Amygdala (tissue), 56 donors: ENCODE measurements around the gene FARSB.

Experiments used
- DNase-seq, 56 donors: peaks; one replicate each; lab custom pipeline; 2025; lab: John Stamatoyannopoulos, UW

FARSB gene

DNA sequence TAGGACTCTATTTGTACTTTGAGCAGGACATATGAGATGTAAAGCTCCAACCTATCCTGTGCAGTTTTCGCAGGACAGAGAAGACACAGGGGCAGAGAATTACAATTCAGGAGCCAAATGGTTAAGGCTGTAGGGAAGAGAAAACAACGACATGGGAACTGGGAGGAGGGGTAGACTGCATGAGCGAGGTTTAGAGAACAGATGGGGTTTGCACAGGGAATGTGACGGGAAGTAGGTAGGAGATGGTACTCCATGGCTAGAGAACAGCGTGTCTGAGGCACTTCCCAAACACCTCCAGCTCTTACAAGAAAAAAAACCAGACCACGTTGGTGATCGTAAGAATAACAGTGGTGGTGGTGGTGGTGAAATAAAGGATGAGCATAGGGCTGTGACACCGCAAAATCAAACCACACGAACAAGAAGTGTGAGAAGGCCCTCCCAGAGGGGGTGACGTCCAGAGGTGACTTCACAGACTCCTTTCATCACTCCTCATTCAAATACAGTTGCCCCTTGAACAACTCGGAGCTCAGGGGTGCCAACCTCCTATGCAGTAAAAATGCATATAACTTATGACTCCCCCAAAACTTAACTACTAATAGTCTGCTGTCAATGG lies 92.7 kb downstream of the FARSB start:
- no peak for DNase-seq

GRCh38 chr2:222561817-222562645 lies 93.9 kb downstream of the FARSB start:
- DNase-seq, result peak in 8 of 56 donors; percentile 3 to 32 (median 13)

GRCh38 chr2:222561151-222561550 lies 94.7 kb downstream of the FARSB start:
- DNase-seq, result no peak

DNA sequence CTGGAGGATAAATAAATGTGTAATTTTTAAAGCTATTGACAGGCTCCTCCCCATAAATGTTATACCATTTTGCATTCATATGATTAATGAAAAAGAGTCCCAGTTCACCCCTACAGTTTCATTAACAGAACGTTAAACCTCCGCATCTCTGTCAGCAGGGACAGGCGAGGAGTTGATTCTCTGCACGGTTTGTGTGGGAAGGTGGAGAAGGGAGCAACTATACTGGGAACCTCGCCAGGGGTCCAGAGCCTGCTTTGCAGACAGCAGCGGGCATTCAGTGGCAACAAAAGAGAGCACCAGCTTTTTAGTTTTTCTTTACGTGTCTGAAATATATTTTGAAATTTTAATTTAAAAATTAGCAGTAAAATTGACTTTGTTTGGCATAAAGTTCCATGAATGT lies 101.4 kb downstream of the FARSB start:
- DNase-seq, result peak in 1 of 56 donors; percentile 12

GRCh38 chr2:222548992-222549391 lies 106.9 kb downstream of the FARSB start:
- DNase-seq, result peak in 1 of 56 donors; percentile 6

DNA sequence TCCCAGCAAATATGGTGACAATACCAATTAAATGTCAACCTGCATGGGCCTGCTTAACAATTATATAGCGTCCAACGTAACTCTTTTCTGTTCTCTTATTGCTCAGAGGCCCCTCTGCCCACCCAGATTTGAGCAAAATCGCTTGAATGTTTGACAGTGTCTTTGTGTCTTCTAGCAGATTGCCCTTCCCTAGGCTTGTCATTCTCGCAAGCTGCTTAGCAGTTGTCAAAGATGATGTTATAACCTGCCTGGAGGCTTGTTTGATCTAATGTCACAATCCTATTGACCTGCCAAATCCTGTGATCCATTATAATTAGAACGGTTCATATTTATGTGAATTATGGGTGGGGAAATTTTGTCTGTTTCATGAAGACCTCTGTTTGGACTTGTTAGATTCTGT lies 108.8 kb downstream of the FARSB start:
- no peak for DNase-seq

GRCh38 chr2:222545823-222546795 lies 109.8 kb downstream of the FARSB start:
- DNase-seq, result no peak

- no peak for DNase-seq
Observed at GRCh38 chr2:222544661-222545060, 111.2 kb downstream of the FARSB start.

DNA sequence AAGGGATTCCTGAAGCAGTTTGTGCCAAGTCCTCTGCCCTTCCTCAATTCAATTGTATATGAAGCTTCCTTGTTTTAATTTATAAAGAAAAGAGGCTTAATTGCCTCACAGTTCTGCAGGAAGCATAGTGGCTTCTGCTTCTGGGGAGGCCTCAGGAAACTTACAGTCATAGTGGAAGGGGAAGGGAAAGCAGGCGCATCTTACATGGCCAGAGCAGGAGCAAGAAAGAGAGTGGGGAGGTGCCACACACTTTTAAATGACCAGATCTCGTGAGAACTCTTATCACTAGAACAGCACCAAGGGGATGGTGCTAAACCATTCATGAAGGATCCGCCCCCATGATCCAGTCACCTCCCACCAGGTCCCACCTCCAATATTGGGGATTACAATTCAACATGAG lies 117.4 kb downstream of the FARSB start:
- DNase-seq, result no peak

DNA sequence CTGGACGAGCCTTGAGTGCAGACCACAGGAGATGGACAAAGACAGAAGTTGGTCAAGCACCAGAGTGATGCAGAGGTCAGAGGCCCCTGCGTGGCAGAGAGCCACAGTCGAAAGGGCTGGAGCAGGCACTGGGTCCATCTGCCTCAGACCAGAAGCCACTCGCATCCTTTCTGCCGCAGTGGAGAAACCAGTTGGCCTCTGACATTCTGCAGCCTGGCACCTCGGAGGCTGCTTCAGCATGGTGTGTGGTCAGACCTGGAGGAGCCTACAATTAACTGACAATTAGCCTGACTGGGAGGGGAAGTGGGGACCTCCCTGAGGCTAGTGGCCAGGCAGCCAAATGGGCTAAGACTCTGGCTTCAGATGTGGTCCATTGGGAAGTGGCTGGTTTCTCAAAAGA lies 120.4 kb downstream of the FARSB start:
- DNase-seq, result no peak

GRCh38 chr2:222532315-222532714 lies 123.6 kb downstream of the FARSB start:
- DNase-seq, result no peak

GRCh38 chr2:222526480-222527277 lies 129.2 kb downstream of the FARSB start:
- no peak for DNase-seq

DNA sequence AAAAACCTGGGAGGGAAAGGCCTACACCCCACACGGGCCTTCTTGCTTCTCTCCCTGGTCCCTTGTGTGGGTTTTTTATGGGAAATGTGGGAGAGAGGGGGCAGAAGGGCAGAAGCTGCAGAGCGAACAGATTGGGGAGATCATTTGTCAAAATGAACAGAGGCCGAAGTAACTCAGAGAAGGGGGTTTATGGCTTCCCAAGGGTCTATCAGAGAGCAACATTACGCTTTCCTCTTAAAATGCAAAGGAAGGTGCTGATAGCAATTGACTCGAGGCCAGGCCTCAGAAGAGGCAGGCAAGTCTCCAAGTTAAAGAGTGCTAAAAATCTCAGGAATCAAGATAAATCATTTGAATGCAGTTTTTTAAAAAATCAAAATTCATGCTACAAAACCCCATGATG lies 130.1 kb downstream of the FARSB start:
- no peak for DNase-seq

DNA sequence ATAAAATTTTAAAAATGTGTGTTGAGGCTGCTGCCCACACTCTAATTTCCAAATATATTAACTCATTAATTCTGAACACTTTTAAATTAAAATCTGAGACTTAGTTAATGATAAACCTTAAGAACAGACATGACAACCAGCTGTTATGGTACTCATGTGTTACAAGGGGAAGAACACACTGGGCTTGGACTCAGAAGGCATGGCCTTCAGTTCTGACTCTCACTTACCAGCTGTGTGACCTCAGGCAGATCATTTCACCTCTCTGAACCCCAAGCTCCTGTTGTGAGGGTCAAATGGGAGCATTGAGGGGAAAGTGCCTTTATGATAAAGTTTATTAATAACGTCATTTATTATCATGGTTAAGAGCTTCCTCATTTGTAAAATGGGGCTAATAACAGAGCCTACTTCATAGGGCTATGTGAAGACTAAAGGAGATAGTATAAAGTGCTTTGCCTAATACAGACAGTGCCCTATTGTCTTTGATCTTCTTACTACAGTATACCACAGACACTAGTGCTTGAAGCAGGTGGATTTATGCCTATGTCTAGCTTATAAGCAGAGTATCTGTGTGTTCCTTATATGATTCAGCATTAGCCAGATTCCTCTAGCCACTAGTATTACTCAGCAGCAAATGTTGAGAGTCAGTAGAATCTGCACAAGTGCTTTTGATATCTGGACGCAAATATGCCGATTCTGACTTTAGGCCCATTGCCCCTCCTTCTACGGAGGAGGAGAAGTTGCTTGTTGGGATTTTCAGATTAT lies 131.9 kb downstream of the FARSB start:
- DNase-seq, result no peak

DNA sequence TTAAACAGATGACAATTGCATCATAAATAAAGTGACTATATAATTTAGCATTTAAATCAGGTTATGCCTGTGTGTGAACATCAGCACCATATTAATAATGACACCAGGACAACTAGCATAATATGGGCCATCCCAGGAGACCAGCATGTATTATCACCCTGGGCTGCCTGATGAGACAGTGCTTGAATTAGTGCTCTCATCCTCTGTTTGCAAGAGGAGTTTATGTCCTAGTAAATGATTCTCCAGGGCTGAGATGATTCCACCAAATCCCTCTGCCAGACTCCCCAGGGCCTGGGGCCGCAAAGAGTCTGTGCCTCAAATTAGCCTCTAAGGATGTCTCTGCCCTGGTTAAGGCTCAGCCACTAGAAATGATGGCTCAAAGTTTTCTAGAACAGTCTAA lies 133.8 kb downstream of the FARSB start:
- DNase-seq, result no peak

DNA sequence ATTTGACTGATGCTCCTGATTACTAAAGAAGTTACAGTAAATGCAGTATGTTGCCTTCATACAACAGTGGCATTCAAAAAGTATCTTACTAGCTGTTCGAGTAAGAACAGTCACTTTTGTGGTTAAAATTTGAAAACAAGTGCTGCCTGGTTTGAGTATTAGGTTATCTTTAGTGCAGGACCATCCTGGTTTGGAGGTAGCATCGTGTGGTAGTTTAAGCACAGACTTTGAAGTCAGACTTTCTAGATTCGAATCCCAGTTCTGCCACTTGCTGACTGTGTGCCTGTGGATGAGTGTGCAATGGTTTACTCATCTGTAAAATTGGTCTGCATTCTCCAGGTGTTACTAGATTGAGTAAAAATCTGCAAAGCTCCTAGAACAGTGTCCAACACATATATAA lies 134.8 kb downstream of the FARSB start:
- DNase-seq, result no peak
